Hepatocyte (in vitro differentiated cells): ENCODE measurements around the gene BRD4.

Source experiments
- EZH2phosphoT487 ChIP-seq: fragments of 200-600 bp; sonication (generic); IDR thresholded peaks from one replicate; pipeline ENCODE4 v1.6.1; 2018; ENCODE audit warnings: antibody characterized with exemption, mild to moderate bottlenecking, low read depth, moderate library complexity; ENCODE audit not compliant: unreplicated experiment, severe bottlenecking
- TF ChIP-seq, protein P1 (sequence below): fragments of 200-600 bp; sonication (generic); IDR thresholded peaks from 2 replicates; pipeline ENCODE4 v1.5.1; 2016; ENCODE audit warnings: antibody characterized with exemption, mild to moderate bottlenecking; ENCODE audit not compliant: poor library complexity

GRCh38 chr19:15358918-15359317 is 26.6 kb upstream of the BRD4 start:
- TF ChIP-seq, protein P1, sequence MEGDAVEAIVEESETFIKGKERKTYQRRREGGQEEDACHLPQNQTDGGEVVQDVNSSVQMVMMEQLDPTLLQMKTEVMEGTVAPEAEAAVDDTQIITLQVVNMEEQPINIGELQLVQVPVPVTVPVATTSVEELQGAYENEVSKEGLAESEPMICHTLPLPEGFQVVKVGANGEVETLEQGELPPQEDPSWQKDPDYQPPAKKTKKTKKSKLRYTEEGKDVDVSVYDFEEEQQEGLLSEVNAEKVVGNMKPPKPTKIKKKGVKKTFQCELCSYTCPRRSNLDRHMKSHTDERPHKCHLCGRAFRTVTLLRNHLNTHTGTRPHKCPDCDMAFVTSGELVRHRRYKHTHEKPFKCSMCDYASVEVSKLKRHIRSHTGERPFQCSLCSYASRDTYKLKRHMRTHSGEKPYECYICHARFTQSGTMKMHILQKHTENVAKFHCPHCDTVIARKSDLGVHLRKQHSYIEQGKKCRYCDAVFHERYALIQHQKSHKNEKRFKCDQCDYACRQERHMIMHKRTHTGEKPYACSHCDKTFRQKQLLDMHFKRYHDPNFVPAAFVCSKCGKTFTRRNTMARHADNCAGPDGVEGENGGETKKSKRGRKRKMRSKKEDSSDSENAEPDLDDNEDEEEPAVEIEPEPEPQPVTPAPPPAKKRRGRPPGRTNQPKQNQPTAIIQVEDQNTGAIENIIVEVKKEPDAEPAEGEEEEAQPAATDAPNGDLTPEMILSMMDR = no peak
- TF ChIP-seq EZH2phosphoT487 = no peak
